ENCODE data around the gene AHCYL2.

AHCYL2 gene

GRCh38 chr7:129264534-129264933 is 39.7 kb downstream of the AHCYL2 start:
- no peak overlapping the region for H3K27ac ChIP-seq (ENCODE audit: low read depth, low read length, poor library complexity, severe bottlenecking)
- no peaks in the 10 kb centered on the region for H3K36me3 ChIP-seq (ENCODE audit: insufficient read depth, low read length)
- no peaks in the 10 kb centered on the region for H3K9me2 ChIP-seq (ENCODE audit: low read depth, low read length)
- H3K4me3 ChIP-seq (ENCODE audit: low read depth, low read length, poor library complexity, severe bottlenecking) = no peak overlapping the region
- no peaks in the 10 kb centered on the region for H4K20me1 ChIP-seq (ENCODE audit: insufficient read depth, low read length)
- H3K9ac ChIP-seq (ENCODE audit: low read length) = no peak overlapping the region
- H2AFZ ChIP-seq (ENCODE audit: low read length) = no peak overlapping the region
- H3K4me2 ChIP-seq (ENCODE audit: low read length) = no peak overlapping the region
- no peak for TF ChIP-seq EZH2 (IDR thresholded peaks at IDR 0.05; ENCODE audit: borderline replicate concordance, low read length)
- TF ChIP-seq CTCF (IDR thresholded peaks at IDR 0.05; ENCODE audit: low read length) = no peak
- H3F3A ChIP-seq (ENCODE audit: insufficient read depth, low read length) = no peaks in the 10 kb centered on the region
- H3K79me2 ChIP-seq (ENCODE audit: insufficient read depth, low read length) = no peaks in the 10 kb centered on the region
- no peaks in the 10 kb centered on the region for H3K4me1 ChIP-seq (ENCODE audit: insufficient read depth, low read length, severe bottlenecking)
- H3K9me3 ChIP-seq (ENCODE audit: low read length) = no peaks in the 10 kb centered on the region
- H3K27me3 ChIP-seq (ENCODE audit: insufficient read depth, low read length) = no peaks in the 10 kb centered on the region

- Histone ChIP-seq H3F3A (ENCODE audit: insufficient read depth, low read length) (no peaks in the 10 kb centered on the region), H3K36me3 (ENCODE audit: insufficient read depth, low read length) (no peaks in the 10 kb centered on the region)
Observed at GRCh38 chr7:129265328-129265727, 40.5 kb downstream of the AHCYL2 start.

GRCh38 chr7:129266181-129266580 is 41.4 kb downstream of the AHCYL2 start:
- no peak for TF ChIP-seq CTCF (IDR thresholded peaks at IDR 0.05; ENCODE audit: low read length)
- no peak for TF ChIP-seq EZH2 (IDR thresholded peaks at IDR 0.05; ENCODE audit: borderline replicate concordance, low read length)
- Histone ChIP-seq H3K9me3 (ENCODE audit: low read length) (no peaks in the 10 kb centered on the region), H3K27ac (ENCODE audit: low read depth, low read length, poor library complexity, severe bottlenecking) (no peak overlapping the region), H3K9me2 (ENCODE audit: low read depth, low read length) (no peaks in the 10 kb centered on the region), H3K36me3 (ENCODE audit: insufficient read depth, low read length) (no peaks in the 10 kb centered on the region), H3K4me1 (ENCODE audit: insufficient read depth, low read length, severe bottlenecking) (no peaks in the 10 kb centered on the region), H3K4me3 (ENCODE audit: low read depth, low read length, poor library complexity, severe bottlenecking) (no peak overlapping the region), H2AFZ (ENCODE audit: low read length) (no peak overlapping the region), H4K20me1 (ENCODE audit: insufficient read depth, low read length) (no peaks in the 10 kb centered on the region), H3F3A (ENCODE audit: insufficient read depth, low read length) (no peaks in the 10 kb centered on the region), H3K27me3 (ENCODE audit: insufficient read depth, low read length) (no peaks in the 10 kb centered on the region), H3K4me2 (ENCODE audit: low read length) (no peak overlapping the region), H3K79me2 (ENCODE audit: insufficient read depth, low read length) (no peaks in the 10 kb centered on the region), H3K9ac (ENCODE audit: low read length) (no peak overlapping the region)

More at GRCh38 chr7:129265328-129265727, 40.5 kb downstream of the AHCYL2 start:
- H3K9me3 ChIP-seq (ENCODE audit: low read length) = no peaks in the 10 kb centered on the region
- no peaks in the 10 kb centered on the region for H3K79me2 ChIP-seq (ENCODE audit: insufficient read depth, low read length)
- H3K9ac ChIP-seq (ENCODE audit: low read length) = no peak overlapping the region
- no peaks in the 10 kb centered on the region for H3K27me3 ChIP-seq (ENCODE audit: insufficient read depth, low read length)
- no peaks in the 10 kb centered on the region for H3K4me1 ChIP-seq (ENCODE audit: insufficient read depth, low read length, severe bottlenecking)
- no peak overlapping the region for H3K27ac ChIP-seq (ENCODE audit: low read depth, low read length, poor library complexity, severe bottlenecking)
- no peaks in the 10 kb centered on the region for H3K9me2 ChIP-seq (ENCODE audit: low read depth, low read length)
- H3K4me2 ChIP-seq (ENCODE audit: low read length) = no peak overlapping the region
- no peak overlapping the region for H3K4me3 ChIP-seq (ENCODE audit: low read depth, low read length, poor library complexity, severe bottlenecking)
- H4K20me1 ChIP-seq (ENCODE audit: insufficient read depth, low read length) = no peaks in the 10 kb centered on the region
- no peak overlapping the region for H2AFZ ChIP-seq (ENCODE audit: low read length)
- no peak for TF ChIP-seq CTCF (IDR thresholded peaks at IDR 0.05; ENCODE audit: low read length)
- no peak for TF ChIP-seq EZH2 (IDR thresholded peaks at IDR 0.05; ENCODE audit: borderline replicate concordance, low read length)

All from OCI-LY1 (cell line).